NCI-H1417 treated with DMSO at 0.1 percent for 48 hours (cell line): ENCODE measurements around the gene COPG1.
A peak's percentile ranks its signal among the peaks of the same experiment; 100 is the strongest.

Source experiments
- DNase-seq: peaks from one replicate; lab custom pipeline; 2025; lab: John Stamatoyannopoulos, UW

COPG1 gene

DNA sequence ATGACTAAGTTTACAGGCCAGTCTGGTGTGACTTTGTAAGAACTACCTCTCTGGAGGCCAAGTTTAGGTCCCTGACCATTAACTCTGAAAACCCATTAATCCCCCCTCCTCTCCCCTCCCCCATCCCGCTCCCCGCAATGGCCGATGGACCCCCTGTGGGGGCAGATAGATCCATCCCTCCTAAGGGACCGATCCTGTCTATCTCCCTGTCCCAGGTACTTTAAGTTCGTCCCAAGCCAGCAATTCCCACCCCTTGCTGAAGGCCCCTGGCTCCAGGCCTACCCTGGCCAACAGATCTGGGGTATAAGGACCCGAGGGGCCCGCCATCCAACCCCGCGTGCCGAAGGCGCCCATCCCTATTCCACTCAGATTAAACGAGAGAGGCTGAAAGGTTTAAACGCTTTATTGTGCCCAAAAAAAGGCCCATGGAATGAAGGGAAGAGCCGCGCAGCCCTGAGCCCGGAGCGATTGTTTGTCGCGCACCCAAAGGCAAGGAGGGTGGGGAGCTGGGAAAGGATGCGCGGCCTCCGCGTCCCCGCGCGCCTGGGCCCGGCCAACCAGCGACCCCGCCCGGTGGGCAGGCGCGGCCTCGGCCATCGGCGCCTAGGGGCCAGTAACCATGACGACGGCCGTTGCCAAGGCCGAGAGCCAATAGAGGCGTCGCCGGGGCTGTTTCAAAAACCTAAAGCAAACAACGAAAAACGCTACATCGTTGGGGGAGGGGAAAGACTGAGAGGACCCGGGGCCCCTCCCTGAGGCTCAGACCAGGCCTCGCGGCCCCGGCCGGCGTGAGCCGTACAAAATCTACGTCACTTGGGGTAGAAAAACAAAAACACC, 65.2 kb downstream of the COPG1 start:
- peak; percentile 99 for DNase-seq

DNA sequence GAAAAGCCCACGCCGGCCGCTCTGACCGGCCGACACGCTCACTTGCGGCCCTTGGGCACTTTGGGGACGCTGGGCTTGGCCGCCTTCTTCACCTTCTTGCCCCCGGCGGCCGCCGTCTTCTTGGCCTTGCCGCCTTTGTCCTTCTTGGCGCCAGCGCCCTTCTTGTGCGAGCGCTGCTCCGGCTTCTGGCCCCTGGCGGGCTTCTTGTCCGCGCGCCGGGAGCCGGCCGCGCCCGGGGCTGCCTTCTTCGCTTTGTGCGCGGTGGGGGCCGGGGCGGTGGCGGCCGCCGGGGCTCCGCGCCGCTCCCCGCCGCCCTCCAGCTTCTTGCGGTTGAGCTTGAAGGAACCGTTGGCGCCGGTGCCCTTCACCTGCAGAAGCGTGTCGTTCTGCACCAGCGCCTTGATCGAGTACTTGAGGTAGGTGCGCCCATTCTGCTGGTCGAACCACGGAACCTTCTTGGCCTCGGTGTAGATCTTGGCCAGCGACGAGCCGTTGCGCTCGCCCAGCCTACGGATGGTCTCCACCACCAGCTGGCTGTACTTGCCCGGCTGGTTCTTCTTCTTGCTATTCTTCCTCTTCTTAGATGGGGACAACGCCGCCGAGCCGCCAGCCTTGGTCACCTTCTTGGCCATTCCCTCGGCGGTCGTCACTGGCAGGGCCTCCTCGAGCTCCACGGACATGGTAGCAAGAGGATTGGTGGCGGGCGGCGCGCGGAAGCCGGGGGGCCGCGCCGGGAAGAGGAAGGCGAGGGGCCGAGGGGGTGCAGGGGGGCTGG, 66.0 kb downstream of the COPG1 start:
- no peak for DNase-seq

DNA sequence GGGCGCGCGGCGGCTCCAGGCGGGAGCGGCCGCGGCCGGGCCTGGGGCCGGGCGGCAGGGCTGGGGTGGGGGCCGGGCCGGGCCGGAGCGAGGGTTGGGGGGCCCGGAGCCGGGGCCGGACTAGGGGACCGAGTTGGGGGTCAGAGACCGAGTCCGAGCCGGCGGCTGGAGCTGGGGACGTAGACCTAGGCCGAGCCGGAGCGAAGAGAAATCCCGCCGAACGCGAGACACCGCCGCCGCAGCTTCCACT, 66.5 kb downstream of the COPG1 start:
- DNase-seq: no peak

DNA sequence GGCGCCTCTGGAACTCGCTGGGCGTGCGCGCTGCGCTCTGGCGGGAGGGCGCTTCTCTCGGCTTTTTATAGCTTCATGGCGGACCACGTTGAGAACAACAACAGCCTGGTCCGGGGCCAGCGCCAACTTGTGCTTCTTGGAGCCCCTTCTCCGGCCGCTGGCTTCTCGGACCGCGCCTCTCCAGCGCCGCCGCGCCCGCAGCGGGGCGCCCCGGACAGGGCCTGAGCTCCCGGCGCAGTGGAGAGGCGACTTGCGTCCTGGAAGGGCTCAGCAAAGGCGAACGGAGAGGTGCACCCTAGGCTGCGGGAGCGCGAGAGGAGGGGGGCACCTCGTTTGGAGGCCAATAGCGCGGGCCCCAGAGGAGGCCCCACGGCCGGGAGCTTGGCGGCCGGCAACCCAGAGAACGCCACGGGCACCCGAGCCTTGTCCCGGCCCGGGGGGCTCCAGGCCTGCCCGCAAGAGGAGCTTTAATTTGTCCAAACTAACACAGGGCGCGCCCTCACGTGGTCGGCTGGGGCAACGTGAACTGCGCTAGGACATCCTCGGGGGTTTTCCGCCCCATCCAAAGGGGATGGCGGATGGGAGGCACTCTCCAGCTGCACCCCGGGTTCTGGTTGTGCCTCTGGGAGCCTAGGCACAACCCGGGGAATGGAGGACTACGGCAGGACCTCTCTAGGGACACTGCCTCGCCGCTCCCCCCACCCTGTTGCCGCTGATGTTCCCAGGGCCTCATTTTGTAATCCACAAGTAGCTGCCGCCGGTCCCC, 67.0 kb downstream of the COPG1 start:
- peak; percentile 51 for DNase-seq

DNA sequence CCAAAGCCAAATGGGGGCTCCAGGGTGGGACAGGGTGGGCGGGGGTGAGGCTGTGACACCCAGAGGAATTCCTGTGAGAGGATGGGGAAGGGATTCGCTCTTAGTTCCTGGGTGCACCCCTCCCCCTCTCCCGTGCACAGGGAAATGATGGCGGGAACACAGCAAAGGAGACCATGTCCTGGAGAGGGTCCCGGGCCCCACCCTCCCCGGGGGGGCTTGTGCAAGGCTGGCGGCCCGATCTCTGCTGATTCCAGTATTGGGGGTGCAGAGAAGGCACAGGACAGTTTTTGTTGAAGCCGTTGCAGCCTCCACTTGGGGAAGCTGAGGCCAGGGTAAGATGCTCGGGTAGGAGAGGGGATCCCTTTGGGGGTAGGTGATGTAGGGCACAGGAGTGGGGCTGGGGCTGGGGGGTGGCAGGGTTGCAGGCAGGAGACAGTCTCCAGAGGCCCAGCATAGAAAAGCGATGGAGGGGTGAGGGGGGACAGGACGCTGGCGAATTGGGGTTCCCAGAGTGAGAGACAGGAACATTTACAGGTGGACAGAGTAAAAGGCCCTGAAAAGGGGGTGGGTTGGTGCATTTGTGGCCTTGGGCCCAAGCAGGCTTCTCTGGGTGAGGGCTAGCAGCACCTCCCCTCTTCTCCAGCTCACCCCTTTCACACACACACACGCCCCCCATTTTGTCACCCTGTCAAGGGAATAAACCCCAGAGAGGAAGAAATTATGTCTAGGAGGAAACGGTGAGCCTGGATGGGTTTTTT, 67.8 kb downstream of the COPG1 start:
- DNase-seq: no peak

DNA sequence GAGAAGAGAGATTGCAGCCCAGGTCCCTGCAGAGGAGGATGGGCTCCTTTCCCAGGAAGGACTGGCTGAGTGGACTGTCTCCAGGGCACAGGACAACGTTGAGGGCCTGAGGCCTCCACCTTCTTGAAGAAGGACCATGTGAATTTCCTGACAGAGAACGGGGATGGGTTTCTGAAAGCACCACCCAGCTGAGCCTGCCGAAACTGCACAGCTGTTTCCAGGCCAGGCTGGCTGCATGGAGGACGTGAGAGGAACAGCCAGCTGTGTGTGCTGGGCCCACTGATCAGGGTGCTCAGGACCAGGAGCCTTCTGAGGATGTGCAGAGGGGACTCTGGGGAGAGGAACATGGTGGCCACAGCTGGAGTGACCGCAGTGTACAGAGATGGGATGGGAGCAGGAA, 68.4 kb downstream of the COPG1 start:
- DNase-seq: no peak

DNA sequence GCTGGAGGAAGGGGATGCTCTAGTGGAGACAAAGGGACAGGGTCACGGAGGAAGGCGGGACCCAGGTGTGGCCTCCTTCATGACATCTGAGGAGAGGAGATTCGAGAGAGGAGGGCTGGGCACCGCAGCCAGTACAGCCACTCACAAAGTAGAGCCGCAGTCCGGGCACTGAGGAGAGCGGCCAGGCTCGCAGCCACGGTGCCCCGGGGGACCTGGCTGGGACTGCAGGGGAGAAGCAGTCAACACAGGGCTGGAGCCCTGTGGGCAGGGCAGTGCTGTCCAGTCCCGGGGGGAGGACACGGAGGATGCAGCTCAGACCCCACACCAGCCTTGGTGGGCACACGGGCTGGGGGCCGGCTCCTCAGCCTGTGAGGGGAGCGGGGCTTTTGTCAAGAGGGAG, 69.5 kb downstream of the COPG1 start:
- DNase-seq: no peak

DNA sequence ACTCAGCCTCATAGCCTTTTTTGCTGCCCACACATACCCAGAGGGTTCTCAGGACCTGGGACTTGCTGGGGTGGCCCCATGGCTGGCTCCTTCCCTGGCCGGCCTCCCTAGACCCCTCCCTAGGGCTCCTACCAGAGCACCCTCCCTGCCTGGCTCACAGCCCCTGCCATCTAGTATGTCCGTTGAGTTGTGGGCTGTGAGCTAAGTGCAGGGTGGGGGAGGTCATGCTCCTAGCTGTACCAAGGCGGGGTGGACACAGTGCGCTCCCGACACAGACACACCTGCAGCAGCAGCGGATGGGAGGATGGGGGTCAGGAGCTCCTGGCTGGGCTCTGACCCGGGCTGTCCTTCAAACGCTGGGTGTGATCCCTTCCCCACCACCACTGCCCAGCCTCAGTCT, 70.9 kb downstream of the COPG1 start:
- no peak for DNase-seq

DNA sequence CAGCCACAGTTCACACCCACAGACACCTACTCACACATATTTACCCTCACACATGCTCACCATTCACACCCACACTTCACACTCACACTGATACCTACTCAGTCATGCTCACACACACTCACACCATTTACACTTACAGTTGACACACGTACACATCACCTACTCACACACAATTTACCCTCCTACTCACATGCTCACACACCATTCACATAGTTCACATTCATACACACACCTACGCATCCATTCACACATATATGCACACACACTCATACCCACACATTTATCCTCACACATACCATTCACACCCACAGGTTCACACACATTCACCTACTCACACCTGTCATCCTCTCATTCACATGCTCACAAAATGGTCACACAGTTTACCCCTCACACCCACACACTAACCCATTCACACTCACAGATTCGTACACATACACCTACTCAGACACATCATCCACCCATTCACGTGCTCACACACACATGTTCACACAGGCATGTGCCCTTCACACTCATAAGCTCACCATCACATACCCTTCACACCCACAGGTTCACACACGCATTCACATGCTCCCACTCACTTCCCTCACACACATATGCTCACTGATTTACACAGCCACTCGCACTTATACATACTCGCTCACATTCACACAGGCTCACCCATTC, 71.5 kb downstream of the COPG1 start:
- no peak for DNase-seq

DNA sequence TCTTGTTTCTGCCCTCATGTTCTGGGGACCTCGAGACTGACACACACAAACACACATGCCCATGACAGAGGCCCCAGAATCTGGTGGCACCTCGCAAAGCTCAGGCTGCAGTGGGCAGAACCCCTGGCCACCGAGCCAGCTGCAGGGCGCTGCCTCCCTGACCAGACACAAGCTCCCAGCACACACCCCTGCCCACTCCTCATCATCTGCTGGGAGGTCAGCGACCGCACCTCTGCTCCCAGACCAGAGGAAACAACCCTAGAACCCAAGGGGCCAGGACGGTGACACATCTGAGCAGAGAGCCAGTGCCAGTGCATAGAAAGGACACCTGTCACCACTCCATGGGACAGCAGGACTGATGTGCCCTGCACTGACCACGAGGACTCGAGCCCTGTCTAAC, 72.5 kb downstream of the COPG1 start:
- DNase-seq: no peak

DNA sequence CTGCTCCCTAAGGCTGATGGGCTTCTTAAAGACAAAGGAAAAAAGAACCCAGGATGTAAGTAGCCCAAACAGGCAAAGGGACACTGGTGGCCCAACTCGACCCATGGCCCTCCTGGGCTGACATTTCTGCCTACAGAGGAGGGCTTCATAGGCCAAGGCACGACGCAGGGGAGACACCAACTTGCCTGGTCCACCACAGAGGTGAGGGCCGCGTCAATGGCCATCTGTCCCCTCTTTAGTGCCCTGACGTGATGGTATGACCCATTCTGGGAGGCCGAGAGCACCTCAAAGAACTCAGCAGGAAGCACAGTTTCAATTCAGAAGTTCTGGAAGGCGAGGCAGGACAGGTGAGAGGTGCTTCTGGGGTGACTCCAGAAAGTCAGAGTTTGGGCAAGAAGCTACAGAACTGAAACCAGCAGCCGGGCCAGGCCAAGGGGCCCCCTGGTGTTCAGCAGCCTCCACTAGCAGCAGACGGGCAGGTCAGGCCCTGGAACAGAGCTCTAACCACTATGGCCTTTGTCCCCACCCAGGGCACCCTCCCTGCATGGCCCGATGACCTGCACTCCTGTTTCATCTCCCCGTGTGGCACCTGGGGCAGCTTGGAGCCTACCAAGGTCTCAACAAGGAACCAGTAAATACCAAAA, 74.4 kb downstream of the COPG1 start:
- DNase-seq: no peak

DNA sequence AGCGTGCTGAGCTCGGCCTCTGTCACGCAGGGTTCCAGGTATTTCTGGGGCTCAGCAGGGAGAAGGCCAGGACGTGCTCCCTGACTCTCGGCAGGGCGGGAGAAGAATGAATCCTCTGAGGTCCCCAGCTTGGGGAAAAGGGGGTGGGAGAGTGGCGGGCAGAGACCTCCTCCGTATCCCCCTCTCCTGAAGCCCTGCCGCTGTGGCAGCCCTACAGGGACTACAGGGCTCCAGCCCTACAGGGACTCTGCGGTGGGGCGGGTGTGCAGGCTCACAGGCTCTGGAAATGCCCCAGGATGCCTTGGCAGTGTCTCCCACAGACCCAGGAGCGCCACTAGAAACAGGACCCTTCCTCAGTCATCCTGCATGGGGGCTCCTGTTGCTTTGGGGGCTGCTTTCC, 75.4 kb downstream of the COPG1 start:
- DNase-seq: no peak

DNA sequence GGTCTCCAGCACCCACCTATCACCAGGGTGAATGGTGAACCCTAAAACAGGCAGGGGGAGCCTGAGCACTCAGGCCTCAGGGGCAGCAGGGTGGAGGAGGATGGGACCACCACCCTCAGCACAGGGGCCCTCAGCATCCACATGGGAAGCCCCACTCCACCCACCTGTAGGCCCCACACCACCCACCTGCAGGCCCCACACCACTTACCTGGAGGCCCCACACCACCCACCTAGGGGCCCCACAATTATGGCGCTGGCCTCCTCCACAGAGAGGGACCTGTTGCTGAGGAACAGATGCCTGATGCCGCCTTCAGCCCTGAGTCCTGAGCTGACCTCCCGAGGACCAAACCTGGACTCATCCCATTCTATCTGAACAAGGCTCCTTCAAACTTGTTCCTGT, 76.0 kb downstream of the COPG1 start:
- DNase-seq: no peak

DNA sequence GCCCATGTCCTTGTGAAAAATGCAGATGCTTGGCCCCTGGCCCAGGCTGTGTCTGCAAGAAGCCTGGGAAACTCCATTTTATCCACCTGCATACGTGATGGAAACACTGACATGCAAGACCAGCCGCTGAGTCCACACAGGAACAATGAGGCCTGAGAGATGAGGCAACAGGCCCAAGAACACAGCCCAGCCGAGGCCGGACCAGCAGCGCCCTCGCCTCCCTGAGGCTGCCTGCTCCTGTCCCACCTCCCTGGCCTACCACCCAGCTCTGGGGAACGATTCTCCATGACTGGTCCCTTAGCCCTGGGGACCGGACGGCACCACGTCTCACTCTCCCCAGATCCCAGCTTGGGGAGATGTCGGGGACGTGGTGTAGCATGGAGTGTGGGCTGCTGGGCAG, 76.7 kb downstream of the COPG1 start:
- DNase-seq: no peak

DNA sequence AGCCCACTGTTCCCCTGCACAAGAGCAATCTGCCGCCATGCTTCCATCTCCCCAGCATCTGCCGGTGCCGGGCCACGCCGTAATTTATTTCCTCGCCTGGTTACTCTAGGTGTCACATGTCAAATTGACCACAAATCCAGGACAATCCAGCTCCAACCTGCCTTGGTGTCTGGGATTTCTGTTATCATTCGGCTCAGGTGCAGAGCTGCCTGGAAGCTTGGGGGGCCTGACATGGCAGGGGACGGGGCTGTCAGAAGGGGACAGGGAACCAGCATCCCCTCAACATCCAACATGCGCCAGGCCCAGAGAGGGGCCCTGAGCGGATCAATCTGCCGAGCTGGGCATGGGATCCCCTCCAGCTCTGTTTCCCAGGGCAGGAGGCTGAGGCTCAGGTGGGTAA, 77.2 kb downstream of the COPG1 start:
- no peak for DNase-seq
